ENCODE results near the gene HOXC10.

The HOXC10 gene

GRCh38 chr12:54029529-54030441 lies 44.8 kb downstream of the HOXC10 start:
- no peak for DNase-seq (ENCODE audit: low read depth in 3 of 3)

GRCh38 chr12:54030442-54030801 lies 45.5 kb downstream of the HOXC10 start:
- DNase-seq (ENCODE audit: low read depth in 3 of 3): no peak

- no peak for DNase-seq (ENCODE audit: low read depth in 3 of 3)
Observed at GRCh38 chr12:54030889-54031471, 46.0 kb downstream of the HOXC10 start.

GRCh38 chr12:54031480-54031879 lies 46.5 kb downstream of the HOXC10 start:
- no peak for DNase-seq (ENCODE audit: low read depth in 3 of 3)

- DNase-seq (ENCODE audit: low read depth in 3 of 3): no peak
Observed at GRCh38 chr12:54032086-54032619, 47.2 kb downstream of the HOXC10 start.

DNA sequence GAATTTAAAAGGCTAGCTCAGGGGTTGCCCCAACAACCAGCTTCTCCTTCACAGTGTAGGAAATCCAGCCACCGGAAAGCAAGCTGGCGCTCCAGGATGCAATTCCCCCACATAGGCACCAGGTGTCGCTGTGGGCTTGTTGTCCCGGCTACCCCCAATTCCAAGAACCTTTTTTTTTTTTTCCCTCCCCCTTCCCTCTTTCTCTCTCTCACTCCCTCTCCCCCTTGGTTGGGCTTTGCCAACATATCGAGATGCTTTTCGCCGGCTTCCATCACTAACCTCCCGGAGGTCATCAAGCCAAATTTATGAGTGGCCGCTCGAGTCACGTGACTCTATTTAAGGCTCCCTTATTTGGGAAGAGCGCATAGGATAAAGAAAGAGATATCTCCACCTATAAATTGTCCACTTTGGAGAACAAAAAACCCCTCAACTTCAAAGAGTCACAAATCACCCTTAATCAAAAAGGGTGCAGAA lies 47.7 kb downstream of the HOXC10 start, which contains the start of gene HOXC5:
Gene HOXC5 (plus strand): TSS at position 424 of the 474 bp plus-strand sequence. CDS start 73 bp downstream, outside the sequence.
- DNase-seq (ENCODE audit: low read depth in 3 of 3): peak; percentile 28 to 34 (median 31)

GRCh38 chr12:54033106-54033979 lies 48.4 kb downstream of the HOXC10 start:
- DNase-seq (ENCODE audit: low read depth in 3 of 3): no peak

DNA sequence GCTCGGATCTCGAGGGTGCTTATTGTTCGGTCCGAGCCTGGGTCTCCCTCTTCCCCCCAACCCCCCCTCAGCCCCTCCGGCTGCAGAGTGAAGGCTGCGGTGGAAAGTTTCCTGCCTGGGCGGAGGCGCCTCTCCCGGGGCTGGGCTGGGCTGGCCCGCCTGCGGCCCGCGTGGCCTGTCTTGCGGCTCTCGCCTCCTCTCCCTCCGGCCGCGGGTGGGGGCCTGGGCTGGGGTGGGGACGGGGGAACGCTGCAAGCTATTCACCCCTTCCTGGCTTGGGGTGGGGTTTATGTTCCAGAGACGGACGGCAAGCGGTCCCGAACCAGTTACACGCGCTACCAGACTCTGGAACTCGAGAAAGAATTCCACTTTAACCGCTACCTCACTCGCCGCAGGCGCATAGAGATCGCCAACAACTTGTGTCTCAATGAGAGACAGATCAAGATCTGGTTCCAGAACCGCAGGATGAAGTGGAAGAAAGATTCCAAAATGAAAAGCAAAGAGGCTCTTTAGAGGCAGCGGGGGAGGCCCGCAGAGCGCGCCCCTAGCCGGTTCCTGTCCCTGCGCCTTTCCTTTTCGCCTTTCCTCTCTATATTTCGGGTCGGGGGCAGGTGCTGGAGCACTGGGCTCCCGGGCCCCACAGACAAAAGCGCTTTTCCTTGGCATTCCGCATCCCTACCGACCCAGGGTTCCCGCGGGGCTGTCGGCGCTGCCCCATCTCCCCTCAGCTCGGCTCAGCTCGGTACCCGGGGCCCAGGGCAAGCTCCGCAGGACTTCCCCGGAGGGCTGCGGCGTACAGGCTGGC lies 49.2 kb downstream of the HOXC10 start:
- DNase-seq (ENCODE audit: low read depth in 3 of 3): no peak

- no peak for DNase-seq (ENCODE audit: low read depth in 3 of 3)
Observed at GRCh38 chr12:54034785-54035310, 49.9 kb downstream of the HOXC10 start.

GRCh38 chr12:54035568-54036264 lies 50.8 kb downstream of the HOXC10 start:
- no peak for DNase-seq (ENCODE audit: low read depth in 3 of 3)

GRCh38 chr12:54036620-54037359 lies 51.8 kb downstream of the HOXC10 start:
- no peak for DNase-seq (ENCODE audit: low read depth in 3 of 3)

DNA sequence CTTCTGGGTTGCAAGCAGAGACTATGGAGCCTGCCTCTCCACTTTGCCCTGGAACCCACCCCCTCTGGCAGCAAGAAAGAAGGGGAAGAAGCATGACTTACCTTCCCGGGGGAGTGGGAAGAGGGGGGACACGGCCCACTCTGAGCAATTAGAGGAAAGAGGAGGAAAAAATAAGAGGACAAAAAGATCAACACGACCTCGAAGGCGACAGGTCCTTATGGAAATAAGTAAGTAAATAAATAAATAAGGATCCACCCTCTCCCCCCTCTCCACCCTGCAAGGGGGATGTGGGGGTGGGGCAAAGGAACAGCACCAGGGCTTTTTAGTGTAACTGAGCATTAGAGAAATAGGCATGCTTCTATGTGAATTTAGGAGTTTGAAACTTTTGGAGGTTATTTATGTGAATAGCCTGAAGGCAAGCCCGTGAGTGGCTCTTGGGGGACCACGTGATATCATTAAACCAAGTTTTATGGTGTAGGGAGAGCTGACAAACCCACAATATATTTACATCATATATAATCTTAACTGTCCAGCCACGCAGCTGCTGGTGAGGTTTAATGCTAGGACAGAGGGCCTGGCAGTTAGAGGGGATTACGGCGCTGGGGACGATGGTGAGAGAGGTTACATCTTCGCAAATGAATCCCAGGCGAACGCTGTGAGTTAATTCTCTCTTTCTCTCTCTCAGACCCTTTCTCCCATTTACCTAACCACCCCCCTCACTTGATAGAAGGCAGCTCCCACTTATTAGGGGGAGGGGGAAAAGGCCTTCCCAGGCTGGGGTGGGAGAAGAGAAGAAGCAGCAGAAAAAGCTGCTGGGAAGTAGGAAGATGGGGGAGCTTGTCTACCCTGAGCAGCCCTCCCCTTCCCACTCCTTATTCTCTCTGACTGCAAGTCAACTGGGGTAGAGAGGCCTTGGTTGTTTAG lies 52.7 kb downstream of the HOXC10 start:
- DNase-seq (ENCODE audit: low read depth in 3 of 3): no peak

DNA sequence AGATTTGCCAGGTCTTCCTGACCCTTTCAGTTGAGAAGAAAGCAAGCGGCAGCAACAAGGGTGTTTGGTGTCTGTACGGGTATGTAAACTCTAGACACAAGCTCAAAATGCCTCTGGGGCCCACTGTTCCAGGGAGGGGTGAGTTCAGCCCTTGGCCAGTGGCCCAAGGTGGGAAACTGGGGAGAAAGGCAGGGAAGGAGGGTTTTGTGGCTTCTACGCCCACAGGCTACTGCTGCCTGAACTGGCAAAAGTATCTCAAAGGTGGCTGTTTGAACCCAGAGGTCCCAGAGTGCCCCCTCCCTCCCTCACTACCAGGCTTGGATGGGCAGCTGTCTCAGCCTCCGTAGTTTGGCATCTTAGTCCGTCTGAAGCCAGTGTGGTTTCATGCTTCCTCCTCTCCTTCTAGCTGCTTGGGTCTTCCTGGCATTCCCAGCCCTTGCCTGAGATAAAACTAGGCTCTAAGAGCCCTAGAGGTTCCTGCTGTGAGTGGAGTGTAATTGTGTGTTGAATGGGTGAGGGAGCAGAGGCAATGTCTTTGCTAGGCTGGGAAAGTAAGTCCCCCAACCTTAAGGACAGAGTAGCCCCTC lies 53.4 kb downstream of the HOXC10 start:
- no peak for DNase-seq (ENCODE audit: low read depth in 3 of 3)

DNA sequence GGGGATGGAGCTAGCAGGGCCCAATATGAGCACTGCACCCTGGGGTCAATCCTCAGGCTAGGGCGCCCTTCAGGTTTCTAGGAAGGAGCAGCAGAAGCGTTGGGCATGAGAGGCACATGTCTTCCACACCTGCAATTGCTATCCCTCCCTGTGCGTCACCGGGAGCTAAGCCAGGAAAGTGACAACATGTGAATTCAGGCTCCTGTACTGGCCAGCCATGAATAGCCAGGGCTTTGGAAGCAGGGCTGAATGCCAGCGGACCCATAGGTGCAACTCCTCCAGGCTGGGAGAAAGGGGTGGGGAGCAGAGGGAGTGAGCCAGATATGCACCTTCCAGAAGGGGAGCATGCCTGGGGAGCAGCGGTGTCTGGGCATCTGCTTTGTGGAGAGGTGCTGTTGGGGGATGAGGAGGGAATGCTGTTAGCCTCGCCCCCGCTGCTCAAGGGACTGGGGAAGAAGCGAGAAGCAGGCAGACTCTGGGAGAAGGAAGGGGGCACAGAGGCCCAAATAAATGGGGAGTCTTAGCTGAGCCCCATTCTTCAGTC lies 54.0 kb downstream of the HOXC10 start:
- no peak for DNase-seq (ENCODE audit: low read depth in 3 of 3)

DNA sequence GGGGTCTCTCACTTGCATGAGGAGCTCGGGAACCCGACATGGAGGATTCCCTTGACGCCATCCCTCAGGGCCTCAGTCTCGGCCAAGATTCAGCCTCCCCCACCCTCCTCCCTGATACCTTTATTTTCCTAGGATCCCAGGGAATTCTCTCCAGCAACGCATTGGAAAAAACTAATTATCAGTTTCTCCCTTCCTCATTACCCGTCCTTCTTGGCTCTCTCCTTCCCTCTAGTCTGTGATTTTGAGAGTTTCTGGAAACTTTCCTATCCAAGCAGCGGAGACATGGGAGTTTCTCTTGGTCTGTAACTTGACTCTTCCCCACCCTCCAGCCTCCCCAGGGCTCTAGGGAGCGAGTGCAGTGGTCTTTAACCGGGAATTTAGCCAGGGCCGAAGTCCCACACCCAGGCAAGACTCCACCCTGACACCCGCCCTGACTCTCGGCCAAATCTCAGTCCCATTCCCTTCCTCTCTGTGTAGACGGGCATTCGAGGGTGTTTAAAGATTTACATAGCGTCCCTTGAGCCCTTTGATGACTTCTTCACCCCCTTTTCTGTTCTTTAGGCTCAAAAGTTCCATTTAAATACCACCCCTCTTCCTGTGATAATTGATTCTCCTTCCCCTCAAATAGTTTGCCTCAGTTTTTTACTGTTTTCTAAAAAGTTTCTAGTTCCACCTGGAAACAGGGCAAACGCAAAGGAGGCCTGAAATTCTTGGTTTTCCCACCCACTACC lies 54.6 kb downstream of the HOXC10 start:
- DNase-seq (ENCODE audit: low read depth in 3 of 3): no peak

All from stimulated activated CD4-positive, alpha-beta T cell treated with anti-CD3 and anti-CD28 coated beads, TNF-alpha, amount 100 ng/mL, for 4 hours (primary cell).